ENCODE measurements around the gene TENM3.

Gene TENM3

GRCh38 chr4:182536221-182536811 lies 293.1 kb downstream of the TENM3 start:
- TF ChIP-seq EZH2phosphoT487 (IDR thresholded peaks at IDR 0.05; ENCODE audit: low read length) = no peak
- no peak for TF ChIP-seq EZH2 (optimal IDR thresholded peaks at IDR 0.05; ENCODE audit: low read depth, low read length)
- H3K4me1 ChIP-seq (ENCODE audit: low read length) = no peaks in the 10 kb centered on the region
- no peaks in the 10 kb centered on the region for H3K9me3 ChIP-seq (replicated peaks; ENCODE audit: insufficient read depth, low read length)
- H3K4me3 ChIP-seq (ENCODE audit: low read length) = no peak overlapping the region
- H3K27ac ChIP-seq (ENCODE audit: low read length) = no peak overlapping the region
- H3K27me3 ChIP-seq (replicated peaks; ENCODE audit: insufficient read depth, low read length) = no peaks in the 10 kb centered on the region
- no peak for DNase-seq
- no peaks in the 10 kb centered on the region for H3K36me3 ChIP-seq (replicated peaks; ENCODE audit: insufficient read depth, low read length)
- H4K20me1 ChIP-seq (ENCODE audit: insufficient read depth, low read length) = no peaks in the 10 kb centered on the region
- H3K9ac ChIP-seq (ENCODE audit: low read length) = no peak overlapping the region
- no peaks in the 10 kb centered on the region for H3F3A ChIP-seq (ENCODE audit: insufficient read depth, low read length)
- no peak overlapping the region for H3K4me2 ChIP-seq (ENCODE audit: low read depth, low read length)
- no peaks in the 10 kb centered on the region for H3K79me2 ChIP-seq (ENCODE audit: low read length)
- H2AFZ ChIP-seq (ENCODE audit: low read length) = no peak overlapping the region
- H3K9me2 ChIP-seq (replicated peaks; ENCODE audit: insufficient read depth, low read length) = no peaks in the 10 kb centered on the region

- DNase-seq = no peak
- H4K20me1 ChIP-seq (ENCODE audit: insufficient read depth, low read length) = no peaks in the 10 kb centered on the region
- no peak overlapping the region for H3K4me3 ChIP-seq (ENCODE audit: low read length)
- H3K27me3 ChIP-seq (replicated peaks; ENCODE audit: insufficient read depth, low read length) = no peaks in the 10 kb centered on the region
- no peaks in the 10 kb centered on the region for H3K4me1 ChIP-seq (ENCODE audit: low read length)
- H2AFZ ChIP-seq (ENCODE audit: low read length) = no peak overlapping the region
- H3K36me3 ChIP-seq (replicated peaks; ENCODE audit: insufficient read depth, low read length) = no peaks in the 10 kb centered on the region
- H3K27ac ChIP-seq (ENCODE audit: low read length) = no peak overlapping the region
- no peaks in the 10 kb centered on the region for H3K79me2 ChIP-seq (ENCODE audit: low read length)
- H3K4me2 ChIP-seq (ENCODE audit: low read depth, low read length) = no peak overlapping the region
- no peak overlapping the region for H3K9ac ChIP-seq (ENCODE audit: low read length)
- no peaks in the 10 kb centered on the region for H3F3A ChIP-seq (ENCODE audit: insufficient read depth, low read length)
- TF ChIP-seq, protein P1, sequence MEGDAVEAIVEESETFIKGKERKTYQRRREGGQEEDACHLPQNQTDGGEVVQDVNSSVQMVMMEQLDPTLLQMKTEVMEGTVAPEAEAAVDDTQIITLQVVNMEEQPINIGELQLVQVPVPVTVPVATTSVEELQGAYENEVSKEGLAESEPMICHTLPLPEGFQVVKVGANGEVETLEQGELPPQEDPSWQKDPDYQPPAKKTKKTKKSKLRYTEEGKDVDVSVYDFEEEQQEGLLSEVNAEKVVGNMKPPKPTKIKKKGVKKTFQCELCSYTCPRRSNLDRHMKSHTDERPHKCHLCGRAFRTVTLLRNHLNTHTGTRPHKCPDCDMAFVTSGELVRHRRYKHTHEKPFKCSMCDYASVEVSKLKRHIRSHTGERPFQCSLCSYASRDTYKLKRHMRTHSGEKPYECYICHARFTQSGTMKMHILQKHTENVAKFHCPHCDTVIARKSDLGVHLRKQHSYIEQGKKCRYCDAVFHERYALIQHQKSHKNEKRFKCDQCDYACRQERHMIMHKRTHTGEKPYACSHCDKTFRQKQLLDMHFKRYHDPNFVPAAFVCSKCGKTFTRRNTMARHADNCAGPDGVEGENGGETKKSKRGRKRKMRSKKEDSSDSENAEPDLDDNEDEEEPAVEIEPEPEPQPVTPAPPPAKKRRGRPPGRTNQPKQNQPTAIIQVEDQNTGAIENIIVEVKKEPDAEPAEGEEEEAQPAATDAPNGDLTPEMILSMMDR (IDR thresholded peaks at IDR 0.05; ENCODE audit: low read length) = no peak
- TF ChIP-seq EZH2phosphoT487 (IDR thresholded peaks at IDR 0.05; ENCODE audit: low read length) = no peak
- no peaks in the 10 kb centered on the region for H3K9me3 ChIP-seq (replicated peaks; ENCODE audit: insufficient read depth, low read length)
- no peaks in the 10 kb centered on the region for H3K9me2 ChIP-seq (replicated peaks; ENCODE audit: insufficient read depth, low read length)
Measured at GRCh38 chr4:182537031-182537795, 294.0 kb downstream of the TENM3 start.

- Histone ChIP-seq H2AFZ (ENCODE audit: low read length) (no peak overlapping the region), H3K27ac (ENCODE audit: low read length) (no peak overlapping the region), H3K9ac (ENCODE audit: low read length) (no peak overlapping the region), H3K36me3 (replicated peaks; ENCODE audit: insufficient read depth, low read length) (no peaks in the 10 kb centered on the region), H3K4me2 (ENCODE audit: low read depth, low read length) (no peak overlapping the region), H3K79me2 (ENCODE audit: low read length) (no peaks in the 10 kb centered on the region), H3K9me2 (replicated peaks; ENCODE audit: insufficient read depth, low read length) (no peaks in the 10 kb centered on the region), H4K20me1 (ENCODE audit: insufficient read depth, low read length) (no peaks in the 10 kb centered on the region), H3K4me1 (ENCODE audit: low read length) (no peaks in the 10 kb centered on the region), H3K4me3 (ENCODE audit: low read length) (no peak overlapping the region), H3F3A (ENCODE audit: insufficient read depth, low read length) (no peaks in the 10 kb centered on the region), H3K27me3 (replicated peaks; ENCODE audit: insufficient read depth, low read length) (no peaks in the 10 kb centered on the region), H3K9me3 (replicated peaks; ENCODE audit: insufficient read depth, low read length) (no peaks in the 10 kb centered on the region)
- TF ChIP-seq, protein P1 (IDR thresholded peaks at IDR 0.05; ENCODE audit: low read length) = no peak
- no peak for TF ChIP-seq EZH2phosphoT487 (IDR thresholded peaks at IDR 0.05; ENCODE audit: low read length)
- no peak for TF ChIP-seq EZH2 (optimal IDR thresholded peaks at IDR 0.05; ENCODE audit: low read depth, low read length)
- DNase-seq = no peak
Measured at GRCh38 chr4:182538031-182538430, 294.8 kb downstream of the TENM3 start.

DNA sequence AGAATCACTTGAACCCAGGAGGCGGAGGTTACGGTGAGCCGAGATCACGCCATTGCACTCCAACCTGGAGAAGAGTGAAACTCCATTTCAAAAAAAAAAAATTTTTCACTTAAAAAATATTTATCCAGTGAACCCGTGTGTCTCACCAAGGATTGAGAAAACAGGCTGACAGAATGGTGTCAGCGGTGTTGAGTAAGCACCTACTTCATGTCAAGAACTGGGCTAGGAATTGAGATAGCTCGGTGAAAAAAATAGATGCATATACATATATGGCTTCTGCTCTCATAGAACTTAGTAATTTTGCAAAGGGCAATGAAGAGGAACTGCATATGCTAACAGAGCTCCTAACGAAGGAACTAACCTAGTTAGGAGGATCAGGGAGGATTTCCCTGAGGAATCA lies 297.3 kb downstream of the TENM3 start:
- no peak overlapping the region for H2AFZ ChIP-seq (ENCODE audit: low read length)

More for the DNA sequence above, 297.3 kb downstream of the TENM3 start:
- Histone ChIP-seq H3K4me1 (ENCODE audit: low read length) (no peaks in the 10 kb centered on the region), H4K20me1 (ENCODE audit: insufficient read depth, low read length) (no peaks in the 10 kb centered on the region), H3K36me3 (replicated peaks; ENCODE audit: insufficient read depth, low read length) (no peaks in the 10 kb centered on the region), H3K9me2 (replicated peaks; ENCODE audit: insufficient read depth, low read length) (no peaks in the 10 kb centered on the region), H3K27ac (ENCODE audit: low read length) (no peak overlapping the region), H3K9me3 (replicated peaks; ENCODE audit: insufficient read depth, low read length) (no peaks in the 10 kb centered on the region), H3K79me2 (ENCODE audit: low read length) (no peaks in the 10 kb centered on the region), H3K27me3 (replicated peaks; ENCODE audit: insufficient read depth, low read length) (no peaks in the 10 kb centered on the region), H3K4me3 (ENCODE audit: low read length) (no peak overlapping the region), H3F3A (ENCODE audit: insufficient read depth, low read length) (no peaks in the 10 kb centered on the region), H3K4me2 (ENCODE audit: low read depth, low read length) (no peak overlapping the region), H3K9ac (ENCODE audit: low read length) (no peak overlapping the region)
- TF ChIP-seq, protein P1 (IDR thresholded peaks at IDR 0.05; ENCODE audit: low read length) = no peak
- TF ChIP-seq EZH2 (optimal IDR thresholded peaks at IDR 0.05; ENCODE audit: low read depth, low read length) (no peak), EZH2phosphoT487 (IDR thresholded peaks at IDR 0.05; ENCODE audit: low read length) (no peak)
- DNase-seq = no peak

All from MM.1S (cell line).